CD4-positive, alpha-beta T cell treated with Interleukin-6 at 100 ng/mL for 8 hours (primary cell): ENCODE data around the gene IRX2.

ENCODE experiments used
- DNase-seq: peaks from one replicate; pipeline ENCODE4 v3.0.0-alpha.2; 2020; ENCODE audit warnings: mixed read lengths, low spot score

Gene IRX2

DNA sequence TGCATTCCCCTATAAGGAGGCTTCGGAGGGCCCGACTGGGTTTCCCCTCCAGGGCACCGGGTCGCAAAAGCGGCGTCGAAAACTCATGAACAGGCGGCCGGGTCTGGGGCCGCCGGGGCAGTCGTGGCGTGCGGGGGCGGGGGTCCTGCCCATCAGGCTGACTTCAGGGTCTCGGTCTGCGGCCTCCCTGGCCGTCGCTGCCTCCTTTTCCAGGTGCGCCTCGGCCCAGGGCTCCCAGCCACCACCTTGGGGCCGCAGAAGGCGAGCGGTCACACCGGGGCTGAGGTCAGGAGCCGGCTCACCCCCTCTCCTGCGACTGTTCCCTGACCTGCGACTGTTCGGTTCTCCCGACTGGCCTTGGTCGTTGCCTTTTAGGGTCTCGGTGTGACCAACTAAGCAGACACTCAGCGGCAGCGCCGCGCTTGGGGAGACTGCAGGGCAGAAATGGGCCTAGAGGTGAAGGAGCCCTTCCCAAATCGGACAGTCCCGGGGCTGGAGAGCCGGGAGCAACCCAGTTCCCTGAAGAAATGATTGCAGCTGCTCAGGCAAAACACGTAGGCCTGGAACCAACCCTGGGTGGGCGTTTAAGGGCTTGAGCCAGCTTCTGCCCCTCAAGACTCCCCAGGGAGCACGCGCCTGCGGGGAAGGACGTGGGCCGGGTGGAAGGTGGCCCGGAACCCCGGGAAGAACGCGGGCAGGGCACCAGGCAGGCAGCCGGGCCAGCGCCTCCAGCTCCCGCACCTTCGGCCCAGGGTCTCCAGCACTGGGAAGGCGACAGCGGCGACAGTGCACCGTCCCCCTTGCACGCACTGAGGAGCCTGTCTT, 11.2 kb downstream of the IRX2 start:
- no peak for DNase-seq

- DNase-seq: no peak
Observed at GRCh38 chr5:2739360-2740050, 12.0 kb downstream of the IRX2 start.

DNA sequence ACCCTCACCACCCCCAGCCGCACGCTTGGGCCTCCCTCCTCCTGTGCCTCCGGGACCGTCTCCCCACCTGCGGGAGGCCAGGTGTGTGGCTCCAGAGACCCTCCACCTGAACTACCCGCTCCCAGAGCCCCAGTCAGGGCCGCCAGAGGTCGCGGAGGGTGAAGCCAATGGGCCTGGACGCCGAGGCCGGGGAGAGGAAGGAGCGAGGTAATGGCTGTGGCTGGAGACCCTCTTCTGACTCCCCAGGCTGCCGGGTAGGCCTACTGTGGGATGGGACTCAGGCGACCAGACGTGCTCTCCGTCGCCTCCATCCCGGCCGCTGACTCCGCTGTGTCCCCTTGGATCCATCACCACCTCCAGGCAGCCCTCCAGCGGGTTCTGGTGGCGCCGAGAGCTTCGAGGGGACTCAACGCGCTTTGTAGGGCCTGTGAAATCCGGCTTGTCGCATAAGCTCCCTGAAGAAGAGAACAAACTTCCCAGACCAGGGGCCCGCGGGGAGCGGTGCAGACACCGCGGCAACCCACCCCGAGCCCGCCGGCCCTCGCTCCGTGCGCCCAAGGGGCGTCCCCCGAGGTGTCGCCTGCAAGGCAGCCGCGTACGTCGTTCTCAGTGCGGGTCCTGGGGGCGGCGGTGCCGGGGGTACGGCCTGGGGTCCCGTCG, 12.6 kb downstream of the IRX2 start:
- DNase-seq: no peak

- no peak for DNase-seq
Observed at GRCh38 chr5:2738156-2738699, 13.2 kb downstream of the IRX2 start.

DNA sequence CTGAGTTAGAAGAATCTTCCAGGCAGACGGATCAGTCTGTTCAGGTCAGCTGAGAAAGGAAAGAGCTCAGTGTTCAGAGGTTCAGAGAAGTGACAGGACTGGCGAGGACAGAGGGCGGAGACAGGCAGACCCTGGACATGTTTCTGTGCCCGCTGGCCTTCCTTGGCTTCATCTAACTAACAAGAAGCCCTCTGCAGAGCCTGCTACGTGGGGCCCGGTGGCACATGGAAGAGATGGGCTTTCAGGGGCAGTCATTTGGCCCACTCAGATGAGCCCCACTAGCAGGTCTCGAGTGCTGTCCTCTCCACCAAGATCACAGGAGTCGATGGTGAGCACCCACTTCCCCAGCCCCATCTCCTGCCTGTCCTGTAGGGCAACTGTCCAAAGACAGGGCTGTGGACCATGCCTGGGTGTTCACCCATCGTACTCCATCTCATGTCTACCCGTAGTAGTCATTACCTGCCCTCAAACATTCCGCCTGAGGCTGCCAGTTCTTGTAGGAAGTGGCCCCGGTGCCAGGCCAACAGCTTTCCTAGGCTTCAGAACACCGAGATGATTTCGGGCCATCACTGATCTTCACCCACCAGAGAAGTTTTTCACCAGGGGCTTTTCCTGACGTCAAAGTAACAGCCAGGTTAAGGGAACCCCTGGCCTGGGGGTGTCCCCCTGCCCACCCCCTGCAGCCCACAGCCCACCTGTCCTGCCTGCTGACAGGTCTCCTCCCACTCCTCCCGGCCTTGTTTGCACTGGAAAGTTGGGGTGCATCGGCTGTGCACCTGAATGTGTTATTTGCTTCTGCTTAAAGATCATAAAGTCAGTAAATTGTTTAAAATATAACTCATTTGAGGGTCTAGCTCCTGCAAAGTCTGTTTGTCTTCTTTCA, 14.0 kb downstream of the IRX2 start:
- DNase-seq: no peak

- DNase-seq: no peak
Observed at GRCh38 chr5:2736872-2737271, 14.6 kb downstream of the IRX2 start.

DNA sequence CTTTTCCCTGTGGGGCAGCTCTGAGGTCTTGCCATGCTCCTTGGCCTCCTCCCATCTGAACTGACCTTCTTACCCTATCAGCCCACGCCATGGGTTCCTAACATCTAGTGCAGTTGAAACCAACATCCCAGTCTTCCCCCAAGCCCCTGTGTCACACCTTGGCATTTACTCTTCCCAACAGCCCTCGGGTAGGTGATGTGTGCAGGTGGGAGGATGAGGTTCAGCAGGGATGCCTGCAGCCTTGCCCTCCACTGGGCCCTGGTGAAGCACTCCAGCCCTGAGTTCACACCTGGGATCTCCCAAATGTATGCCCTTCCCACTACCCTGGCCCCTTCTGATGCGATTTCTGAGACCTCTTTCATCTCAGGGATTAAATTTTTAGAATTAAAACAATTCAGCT, 15.5 kb downstream of the IRX2 start:
- DNase-seq: no peak

DNA sequence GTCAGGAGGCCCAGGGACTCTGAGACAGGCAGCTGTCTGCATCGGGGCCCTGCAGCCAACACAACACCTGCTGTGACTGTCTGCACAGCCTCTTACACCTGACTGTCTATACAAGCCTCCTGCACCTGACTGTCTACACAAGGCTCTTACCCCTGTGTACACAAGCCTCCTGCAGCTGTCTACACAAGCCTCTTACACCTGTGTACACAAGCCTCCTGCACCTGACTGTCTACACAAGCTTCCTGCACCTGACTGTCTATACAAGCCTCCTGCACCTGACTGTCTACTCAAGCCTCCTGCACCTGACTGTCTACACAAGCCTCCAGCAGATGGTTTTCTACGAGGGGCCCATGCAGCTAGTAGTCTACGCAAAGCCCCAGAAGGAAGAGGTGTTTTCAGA, 18.6 kb downstream of the IRX2 start:
- DNase-seq: no peak

DNA sequence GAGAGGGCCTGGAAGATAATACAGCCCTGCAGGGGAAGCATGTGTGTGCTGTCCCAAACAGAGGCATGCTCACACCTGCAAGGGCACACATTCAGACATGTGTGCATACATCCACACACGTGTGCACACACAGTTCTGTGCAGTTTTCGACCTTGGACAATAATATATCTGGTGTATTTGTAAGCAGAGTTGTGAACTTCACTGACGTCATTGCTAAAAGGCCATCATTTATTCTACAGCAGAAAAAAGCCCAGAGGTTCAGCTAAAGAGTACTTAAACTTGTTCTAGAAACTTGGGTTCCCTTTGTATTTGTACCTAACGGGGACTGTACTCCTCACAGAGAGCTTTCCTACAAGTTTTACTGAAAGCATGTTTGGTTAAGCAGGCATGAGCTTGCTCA, 19.5 kb downstream of the IRX2 start:
- no peak for DNase-seq

DNA sequence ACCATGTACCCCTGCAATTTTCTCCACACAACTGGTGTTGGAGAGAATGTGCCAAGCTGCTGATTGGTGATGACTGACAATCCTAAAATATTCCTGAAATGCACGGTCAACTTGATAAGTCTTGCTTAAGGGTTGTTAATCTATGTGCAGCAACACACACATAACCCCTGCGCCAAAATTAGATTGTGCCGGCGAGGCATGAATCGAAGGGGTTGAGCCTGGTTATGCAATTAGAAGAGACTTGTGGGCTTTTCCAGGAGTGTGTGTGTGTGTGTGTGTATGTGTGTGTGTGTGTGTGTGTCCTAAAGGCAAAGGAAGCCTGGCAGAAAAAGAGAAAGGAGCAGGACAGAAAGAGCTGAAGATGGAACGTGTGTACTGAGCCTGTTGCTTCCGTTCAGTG, 22.3 kb downstream of the IRX2 start:
- no peak for DNase-seq

GRCh38 chr5:2727550-2727949, 23.9 kb downstream of the IRX2 start:
- no peak for DNase-seq

DNA sequence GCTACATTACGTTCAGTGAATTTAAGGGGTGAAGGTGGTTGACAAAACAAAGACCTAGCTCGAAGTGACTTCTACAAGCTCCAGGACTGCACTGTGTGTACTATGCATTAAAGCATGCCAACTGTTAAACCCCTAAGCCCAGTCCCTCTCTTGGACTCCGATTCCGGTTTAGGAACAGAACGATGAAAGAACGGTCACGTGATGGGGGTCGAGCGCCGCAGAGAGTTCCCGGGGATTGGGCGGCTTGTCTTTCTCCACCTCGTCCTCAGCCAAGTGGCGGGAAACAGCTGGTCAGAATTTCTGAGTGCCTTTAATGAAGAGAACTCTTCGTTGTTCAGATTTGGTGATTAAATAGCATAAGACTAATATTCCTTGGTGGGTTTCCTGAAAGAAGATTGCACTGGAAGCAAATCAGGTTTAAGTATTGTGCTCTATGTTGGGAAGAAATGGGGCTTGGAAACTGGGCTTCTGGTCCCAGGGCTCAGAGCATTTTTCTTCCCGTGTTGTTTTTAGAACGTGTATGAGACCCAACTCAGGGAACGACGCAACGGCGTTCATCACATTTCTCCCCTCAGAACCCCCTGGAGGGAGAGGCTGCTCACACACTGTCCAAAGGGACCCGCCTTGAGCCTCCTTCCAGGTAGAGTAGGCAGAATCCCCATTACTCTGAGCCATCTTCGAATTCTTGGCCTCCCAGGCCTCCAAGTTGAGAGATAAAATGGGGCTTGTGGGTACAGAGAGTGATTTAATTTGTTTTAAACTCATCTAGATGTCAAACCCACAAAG, 25.3 kb downstream of the IRX2 start:
- no peak for DNase-seq

- DNase-seq: no peak
Observed at GRCh38 chr5:2724831-2725230, 26.6 kb downstream of the IRX2 start.

- DNase-seq: no peak
Observed at GRCh38 chr5:2724031-2724581, 27.4 kb downstream of the IRX2 start.

GRCh38 chr5:2722901-2723300, 28.6 kb downstream of the IRX2 start:
- DNase-seq: no peak

GRCh38 chr5:2721385-2722138, 29.9 kb downstream of the IRX2 start:
- no peak for DNase-seq

- no peak for DNase-seq
Observed at GRCh38 chr5:2719332-2719731, 32.1 kb downstream of the IRX2 start.

DNA sequence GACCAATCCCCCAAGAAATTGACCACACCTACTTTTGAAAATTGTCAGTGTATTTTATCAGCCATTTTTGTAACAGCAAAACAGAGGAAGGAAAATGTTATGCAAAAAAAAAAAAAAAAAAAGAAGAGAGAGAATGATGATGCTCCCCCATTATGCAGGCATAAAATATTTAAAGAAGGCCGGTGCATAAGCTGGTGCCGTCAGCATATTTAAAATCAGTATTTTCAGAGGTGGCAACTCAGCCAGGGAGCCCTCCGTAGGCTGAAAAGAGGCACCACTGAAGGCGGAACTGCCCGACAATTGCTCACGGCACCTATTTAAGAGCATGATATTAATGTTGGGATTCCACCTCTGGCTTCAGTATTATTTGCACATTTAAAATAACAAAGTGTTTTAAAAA, 33.4 kb downstream of the IRX2 start:
- DNase-seq: no peak

GRCh38 chr5:2715856-2716255, 35.6 kb downstream of the IRX2 start:
- DNase-seq: no peak

DNA sequence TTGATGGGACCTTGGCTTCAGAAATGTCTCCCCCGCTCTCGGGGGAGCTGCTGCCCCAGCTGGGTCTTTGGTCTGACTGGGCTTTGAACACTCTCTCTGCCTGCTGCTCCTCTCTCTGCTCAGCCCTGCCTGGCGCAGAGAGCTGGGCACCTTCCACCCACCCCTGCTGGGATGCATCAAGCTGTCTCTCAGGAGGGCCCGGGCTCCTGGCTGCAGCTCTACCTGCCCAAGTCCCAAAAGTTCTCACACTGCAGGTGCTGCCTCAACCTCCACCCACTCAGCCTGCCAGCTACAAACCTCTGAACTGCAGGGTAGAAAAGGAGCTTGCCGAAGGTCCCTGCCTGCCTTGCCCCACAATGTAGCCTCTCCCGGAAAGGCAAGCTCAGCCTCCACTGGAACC, 36.7 kb downstream of the IRX2 start:
- no peak for DNase-seq
